Keratinocyte (primary cell): ENCODE measurements around the gene LACTBL1.

ENCODE experiments used
- CTCF ChIP-seq, 3 experiments: IDR thresholded peaks in 1 of 3; conservative IDR thresholded peaks in 1 of 3; optimal IDR thresholded peaks in 1 of 3; 2 replicates in 2 of 3; 3 replicates in 1 of 3; pipeline versions ENCODE3 to v1.5.1; 2011; ENCODE audit warnings: low read length in 3 of 3, mild to moderate bottlenecking in 3 of 3, moderate library complexity in 2 of 3, control low read depth in 1 of 3, inconsistent platforms in 1 of 3; ENCODE audit not compliant: insufficient read depth in 2 of 3; ENCODE audit errors: extremely low read depth in 1 of 3
- EZH2 ChIP-seq: IDR thresholded peaks from one replicate; pipeline ENCODE4 v1.6.1; 2012; ENCODE audit warnings: inconsistent platforms, mild to moderate bottlenecking, low read length, moderate library complexity

- TF ChIP-seq CTCF (optimal IDR thresholded peaks at IDR 0.05 in 1 of 3, IDR thresholded peaks at IDR 0.05 in 1 of 3, conservative IDR thresholded peaks at IDR 0.05 in 1 of 3; ENCODE audit: extremely low read depth in 1 of 3, insufficient read depth in 2 of 3, low read length in 3 of 3) = no peak
- no peak for TF ChIP-seq EZH2
Measured at GRCh38 chr1:22966309-22966708, 6.4 kb downstream of the LACTBL1 start.
